Activated T-cell treated with anti-CD3 and anti-CD28 coated beads for 24 hours (primary cell): Measurements from ENCODE around the gene ATXN10.
"Not testable (repeated sequence)": the region's sequence is repeated elsewhere in the genome, so short reads cannot be mapped to it uniquely, and the experiment has no call there.

Source experiments
- DNase-seq: peaks from one replicate; pipeline ENCODE4 v3.0.0-alpha.2; 2020; ENCODE audit warnings: low read depth

Gene ATXN10

DNA sequence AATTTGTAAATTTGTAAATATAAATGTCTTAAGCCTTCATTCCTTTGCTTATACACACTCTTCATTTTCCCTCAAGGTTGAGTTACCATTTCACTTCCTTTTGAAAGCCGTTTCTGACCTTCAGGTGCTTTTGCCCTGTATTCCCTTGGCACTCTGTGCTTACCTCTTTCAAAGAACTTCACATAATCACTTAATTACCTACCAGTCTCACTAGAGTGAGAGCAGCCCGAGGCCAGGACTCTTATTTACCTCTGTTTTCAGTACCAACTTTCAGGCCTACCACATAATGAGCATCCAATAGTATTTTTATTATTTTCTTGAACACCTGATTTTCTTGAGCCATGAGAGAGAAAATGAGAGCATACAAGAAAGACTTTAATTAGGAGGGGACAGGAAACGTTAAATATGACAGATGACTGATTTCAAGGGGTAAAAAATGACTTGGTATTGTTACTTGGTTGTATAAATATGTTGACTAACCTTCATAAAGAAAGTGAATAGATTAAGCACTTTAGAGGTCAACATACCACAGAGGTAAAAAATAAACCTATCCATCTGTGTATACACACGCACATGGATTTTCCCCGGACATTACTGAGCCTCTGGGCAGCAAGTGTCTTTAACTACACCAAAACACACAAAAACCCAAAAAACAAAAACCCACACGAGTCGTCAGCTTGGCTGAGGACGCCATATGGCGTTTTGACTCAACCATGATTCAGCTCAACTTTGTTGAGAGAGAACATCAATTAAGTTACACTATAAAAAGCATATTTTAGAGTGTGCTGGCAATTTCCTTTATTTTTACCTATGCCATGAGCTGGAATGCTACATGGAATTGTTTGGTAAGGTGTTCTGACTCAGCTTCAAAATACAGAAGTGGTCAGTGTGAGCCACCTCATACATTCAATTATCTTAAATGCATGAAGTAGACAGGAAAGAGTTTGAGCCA, 7.6 kb downstream of the ATXN10 start:
- DNase-seq: no peak

DNA sequence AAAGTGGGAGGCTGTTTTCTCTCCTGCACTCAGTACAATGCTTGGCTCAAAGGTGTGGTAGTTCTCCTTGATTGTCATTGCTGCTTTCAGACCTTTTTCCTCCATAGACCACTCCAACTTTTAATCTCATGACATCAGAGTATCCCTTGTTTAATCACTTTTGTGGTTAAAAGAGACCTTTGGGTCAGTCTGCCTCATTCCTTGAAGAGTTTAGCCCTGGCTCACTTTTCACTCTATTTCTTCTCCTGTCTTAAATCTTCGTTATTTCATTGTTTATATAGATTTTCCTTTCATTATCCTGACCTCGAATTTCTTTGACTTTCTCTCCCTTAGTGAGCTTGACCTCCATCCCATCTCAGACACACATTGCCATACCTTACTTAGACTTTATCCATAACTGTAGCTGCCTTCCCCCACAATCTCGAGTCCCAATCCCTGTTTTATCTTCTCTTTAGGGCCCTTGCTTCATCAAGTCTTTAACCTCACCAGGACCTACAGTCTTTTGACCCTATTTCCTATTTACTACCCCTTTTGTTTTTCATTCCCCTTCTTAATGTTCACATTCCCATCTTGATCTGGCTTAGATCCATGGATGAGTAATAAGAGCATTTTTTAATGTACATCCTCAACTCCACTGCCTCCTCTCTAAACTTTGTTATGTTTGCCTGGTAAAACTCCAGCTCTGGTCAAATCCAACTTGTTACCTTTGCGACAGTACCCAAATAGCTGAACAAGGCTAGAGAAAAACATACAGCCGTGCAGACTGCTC, 9.5 kb downstream of the ATXN10 start:
- DNase-seq: no peak

DNA sequence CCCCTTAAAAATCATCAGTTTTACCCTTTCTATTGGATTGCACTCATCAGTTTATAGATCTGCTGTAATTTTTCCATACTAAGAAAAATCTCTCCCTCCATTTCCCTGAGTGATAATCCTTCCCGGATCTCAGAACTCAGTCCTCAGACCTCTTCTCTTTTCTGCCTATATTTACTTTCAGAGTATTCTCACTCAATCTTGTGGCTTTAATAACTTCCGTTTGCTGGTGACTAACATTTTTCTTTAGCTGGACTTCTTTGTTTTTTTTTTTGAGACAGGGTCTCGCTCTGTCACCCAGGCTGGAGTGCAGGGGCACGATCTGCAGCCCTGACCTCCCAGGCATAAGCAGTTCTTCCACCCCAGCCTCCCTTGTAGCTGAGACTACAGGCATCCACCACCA, 10.4 kb downstream of the ATXN10 start:
- no peak for DNase-seq

DNA sequence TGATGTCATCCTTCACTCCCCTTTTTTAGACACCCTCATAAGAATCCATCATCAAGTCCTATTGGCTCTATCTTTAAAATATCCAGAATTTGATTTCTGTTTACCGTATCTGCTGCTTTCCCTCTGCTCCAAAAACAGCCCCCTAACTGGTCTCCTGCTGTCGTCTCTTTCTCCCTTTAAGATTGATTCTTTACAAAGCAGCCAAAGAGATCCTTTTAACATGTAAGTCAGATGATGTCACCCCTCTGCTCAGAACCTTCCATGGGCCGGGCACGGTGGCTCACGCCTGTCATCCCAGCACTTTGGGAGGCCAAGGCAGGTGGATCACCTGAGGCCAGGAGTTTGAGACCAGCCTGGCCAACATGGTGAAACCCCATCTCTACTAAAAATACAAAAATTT, 11.1 kb downstream of the ATXN10 start:
- not testable (repeated sequence) for DNase-seq

DNA sequence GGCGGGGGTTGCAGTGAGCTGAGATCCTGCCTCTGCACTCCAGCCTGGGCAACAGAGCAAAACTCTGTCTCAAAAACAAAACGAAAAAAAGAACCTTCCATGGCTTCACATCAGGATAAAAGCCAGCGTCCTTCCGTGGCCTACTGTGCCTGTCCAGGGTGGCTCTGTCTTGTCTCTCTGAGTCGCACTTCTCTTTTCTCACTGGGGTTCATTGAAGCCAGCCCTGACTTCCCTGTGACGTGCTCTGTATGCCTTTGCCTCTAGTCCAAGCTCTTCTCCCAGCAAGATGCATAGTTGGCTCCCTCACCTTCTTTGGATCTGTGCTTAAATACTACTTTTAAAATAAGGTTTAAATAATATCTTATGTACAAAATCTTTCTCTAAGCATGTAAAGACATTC, 11.6 kb downstream of the ATXN10 start:
- DNase-seq: no peak

DNA sequence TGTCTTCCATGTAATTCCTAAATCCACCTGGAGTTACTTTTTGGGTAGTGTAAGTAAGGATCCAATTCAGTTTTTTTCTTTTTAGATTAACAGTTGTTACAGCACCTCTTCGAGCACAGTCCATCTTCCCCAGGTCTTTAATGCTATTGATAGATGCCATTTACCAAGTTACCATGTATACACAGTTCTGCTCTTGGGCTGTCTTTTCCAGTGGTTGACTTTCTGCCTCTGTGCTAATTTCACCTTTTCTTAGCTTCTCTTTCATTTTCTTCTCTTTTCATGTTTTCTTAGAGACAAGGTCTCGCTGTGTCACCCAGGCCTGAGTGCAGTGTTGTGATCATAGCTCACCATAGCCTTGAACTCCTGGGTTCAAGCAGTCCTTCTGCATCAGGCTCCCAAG, 12.0 kb downstream of the ATXN10 start:
- no peak for DNase-seq

DNA sequence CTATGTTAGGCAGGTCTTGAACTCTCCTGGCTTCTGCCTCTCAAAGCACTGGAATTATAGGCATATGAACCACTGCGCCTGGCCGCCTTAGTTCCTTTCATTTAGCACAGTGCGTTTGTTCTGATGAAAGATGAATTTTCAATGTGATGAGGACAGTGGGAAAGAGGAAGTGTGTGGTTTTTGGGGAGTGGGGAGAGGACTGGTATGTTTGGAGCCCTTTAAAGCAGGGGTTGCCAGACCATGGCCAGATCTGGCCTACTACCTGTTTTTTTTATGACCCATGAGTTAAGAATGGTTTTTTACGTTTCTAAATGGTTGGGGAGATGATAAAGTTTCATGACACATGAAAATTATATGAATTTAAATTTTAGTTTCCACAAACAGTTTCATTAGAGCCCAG, 12.5 kb downstream of the ATXN10 start:
- DNase-seq: no peak

DNA sequence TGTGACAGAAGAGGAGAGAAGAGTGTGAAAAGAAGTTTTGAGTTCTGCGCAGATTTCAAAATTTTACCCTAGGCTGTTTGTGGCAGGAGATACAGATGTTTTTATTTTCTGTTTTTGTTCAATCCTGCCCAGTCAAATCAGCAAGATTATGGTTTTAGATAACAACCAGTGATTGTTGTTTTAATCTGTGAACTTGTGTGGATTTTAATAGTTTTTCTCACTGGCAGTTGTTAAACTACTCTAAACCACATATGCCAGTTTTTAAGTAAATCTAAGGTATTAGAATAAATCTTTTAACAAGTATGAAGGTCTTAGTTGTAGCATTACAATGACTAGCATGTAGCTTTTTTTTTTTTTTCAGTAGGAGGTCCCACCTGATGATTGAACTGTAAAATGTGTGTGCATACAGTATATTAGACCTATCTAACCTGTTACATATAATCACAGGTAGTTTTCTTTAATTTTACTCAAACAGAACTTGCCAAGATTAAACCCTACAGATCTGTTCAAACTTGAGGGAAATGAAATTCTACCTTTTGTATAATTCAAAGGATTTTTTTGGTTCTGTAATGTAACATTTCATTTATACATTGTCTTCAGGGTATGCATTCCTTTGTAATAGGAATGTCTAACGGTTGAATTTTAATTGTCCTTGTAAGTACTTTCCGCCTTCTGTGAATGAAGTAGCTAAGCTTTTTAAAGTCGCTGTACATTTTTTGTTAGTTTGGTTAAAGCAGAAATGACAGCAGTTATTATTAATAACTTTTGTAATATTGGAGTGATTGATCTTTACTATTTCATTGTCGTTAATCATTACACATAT, 13.3 kb downstream of the ATXN10 start:
- DNase-seq: no peak

DNA sequence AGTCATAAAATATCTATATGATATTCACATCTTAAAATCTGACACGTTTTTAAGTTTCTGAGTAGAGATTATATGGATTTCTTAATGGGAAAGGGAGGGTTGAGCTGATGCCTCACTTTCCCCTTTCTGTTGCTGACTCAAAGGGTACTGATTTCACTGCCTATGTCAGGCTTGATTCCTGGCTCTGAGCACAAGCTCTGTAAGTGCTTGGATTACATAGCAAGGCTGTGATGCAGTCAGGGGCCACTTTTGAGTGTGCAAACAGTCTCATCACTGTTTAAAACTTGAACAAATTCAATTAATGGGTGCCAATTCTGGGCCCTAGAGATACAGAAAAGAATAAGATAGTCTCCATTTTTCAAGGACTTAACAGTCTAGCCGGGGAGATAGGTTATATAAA, 14.4 kb downstream of the ATXN10 start:
- no peak for DNase-seq

DNA sequence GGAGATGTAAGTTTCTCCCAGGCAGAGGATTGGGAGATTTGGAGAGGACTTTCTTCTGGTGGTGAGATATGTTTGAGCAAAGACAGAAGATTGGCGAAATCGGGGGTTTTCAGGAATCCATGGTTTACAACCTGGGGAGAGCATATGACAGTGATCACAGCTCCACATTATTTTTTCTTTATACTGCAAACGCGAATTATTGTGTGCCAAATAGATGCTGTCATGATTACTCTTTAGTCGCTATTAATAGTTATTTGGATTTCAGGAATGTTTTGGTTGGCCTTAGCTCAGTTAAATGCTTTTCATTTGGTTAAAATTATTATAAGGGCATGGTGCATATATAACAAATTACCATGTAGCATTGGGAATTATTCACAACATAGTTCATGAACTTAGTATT, 15.2 kb downstream of the ATXN10 start:
- no peak for DNase-seq

DNA sequence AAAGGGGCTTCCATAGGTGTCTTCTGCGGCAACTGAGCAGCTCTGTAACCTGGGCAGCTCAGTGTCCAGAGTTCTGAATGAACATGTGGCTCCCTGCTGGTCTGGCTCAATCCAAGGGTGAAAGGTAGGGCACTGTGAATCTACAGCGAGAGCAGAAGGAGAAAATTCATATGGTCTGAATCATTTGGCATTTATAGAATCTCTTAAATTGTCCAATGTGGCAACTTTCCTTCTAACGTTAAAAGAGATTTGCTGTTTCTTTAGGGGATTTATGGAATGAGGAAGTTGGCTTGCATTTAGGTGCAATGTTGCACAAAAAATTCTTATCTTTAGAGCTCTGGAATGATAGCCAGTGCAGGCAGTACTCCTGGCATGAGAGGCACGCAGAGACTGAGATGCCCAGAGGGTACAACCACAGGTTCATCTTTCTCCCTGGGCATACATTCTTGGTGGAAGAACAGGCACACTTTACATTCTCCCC, 17.0 kb downstream of the ATXN10 start:
- DNase-seq: no peak

DNA sequence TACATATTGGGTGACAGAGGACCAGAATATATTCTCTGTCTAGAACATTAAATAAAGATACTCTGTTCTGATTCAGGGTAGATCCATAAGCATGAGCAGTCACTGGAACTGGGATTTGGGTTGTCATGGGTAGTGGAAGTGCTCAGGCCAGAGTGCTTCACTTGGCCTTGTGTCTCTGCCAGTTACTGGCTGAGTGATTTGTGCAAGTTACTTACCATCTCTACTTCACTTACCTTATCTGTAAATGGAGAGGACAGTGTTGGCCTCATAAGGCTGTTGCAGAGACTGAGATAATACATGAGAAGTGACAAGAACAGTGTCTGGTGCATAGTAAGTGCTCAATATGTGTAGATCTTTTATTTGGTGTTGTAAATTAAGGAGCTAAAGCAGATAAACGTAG, 17.6 kb downstream of the ATXN10 start:
- no peak for DNase-seq

DNA sequence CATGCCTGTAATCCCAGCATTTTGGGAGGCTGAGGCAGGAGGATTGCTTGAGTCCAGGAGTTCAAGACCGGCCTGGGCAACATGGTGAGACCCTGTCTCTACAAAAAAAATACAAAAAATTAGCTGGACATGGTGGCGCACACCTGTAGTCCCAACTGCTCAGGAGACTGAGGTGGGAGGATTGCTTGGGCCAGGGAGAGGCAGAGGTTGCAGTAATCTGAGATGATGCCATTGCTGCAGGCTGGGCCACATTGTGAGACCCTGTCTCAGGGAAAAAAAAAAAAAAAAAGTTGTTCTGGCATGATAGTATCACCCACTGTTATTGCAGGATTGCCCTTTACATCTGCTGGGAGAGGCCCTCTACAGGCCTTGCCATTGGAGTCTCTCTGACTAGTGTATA, 18.4 kb downstream of the ATXN10 start:
- no peak for DNase-seq

DNA sequence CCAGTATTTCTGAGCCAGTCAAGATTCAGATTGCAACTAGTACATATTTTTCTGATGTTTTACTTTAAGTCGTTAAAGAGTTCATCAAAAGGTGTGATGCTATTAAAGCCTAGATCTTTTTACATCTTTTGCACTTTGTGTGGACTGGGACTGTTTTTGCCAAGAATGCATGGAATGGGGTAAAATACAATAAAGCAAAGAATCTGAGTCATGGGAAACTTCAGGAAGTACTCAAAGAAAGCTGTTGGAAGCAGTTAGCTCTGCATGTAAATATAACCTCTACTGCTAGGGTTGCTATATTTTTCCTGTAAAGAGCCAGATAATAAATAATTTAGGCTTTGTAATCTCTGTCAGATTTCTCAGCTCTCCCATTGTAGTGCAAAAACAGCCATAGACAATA, 20.9 kb downstream of the ATXN10 start:
- DNase-seq: no peak

DNA sequence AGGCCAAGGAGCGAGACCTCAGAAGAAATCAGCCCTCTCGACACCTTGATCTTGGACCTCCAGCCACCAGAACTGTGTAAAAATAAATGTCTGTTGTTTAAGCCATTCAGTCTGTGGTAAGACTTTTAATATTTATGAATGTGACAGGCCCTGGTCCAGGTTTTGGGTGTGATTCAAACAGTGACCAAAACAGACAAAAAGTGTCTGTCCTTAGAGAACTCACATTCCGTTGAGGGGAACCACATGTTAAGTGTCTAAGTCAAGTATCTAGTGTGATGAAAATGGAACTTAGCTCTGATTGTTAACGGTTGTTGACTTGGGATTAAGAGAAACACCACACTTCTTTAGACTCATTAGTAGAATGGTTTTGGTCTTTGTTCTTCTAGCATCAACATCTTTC, 22.2 kb downstream of the ATXN10 start:
- no peak for DNase-seq

DNA sequence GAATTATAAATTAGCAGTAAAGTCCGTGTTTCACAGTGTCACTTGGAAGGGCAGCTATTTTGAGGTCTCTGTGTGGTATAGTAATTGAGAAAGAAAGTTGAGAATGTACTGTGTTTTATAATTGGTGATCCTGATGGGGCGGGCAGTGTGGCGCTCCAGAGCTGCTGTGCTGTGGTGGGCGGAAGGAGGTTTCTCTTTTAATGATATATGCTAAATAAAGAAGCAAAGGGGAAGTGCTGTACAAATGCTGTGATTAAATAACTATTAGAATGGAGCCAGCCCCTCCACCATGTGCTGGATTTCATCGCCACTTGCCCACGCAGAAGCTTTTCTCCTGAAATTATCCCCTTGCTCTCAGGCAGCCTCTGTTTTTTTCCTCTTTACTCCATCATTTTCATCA, 24.6 kb downstream of the ATXN10 start:
- no peak for DNase-seq

DNA sequence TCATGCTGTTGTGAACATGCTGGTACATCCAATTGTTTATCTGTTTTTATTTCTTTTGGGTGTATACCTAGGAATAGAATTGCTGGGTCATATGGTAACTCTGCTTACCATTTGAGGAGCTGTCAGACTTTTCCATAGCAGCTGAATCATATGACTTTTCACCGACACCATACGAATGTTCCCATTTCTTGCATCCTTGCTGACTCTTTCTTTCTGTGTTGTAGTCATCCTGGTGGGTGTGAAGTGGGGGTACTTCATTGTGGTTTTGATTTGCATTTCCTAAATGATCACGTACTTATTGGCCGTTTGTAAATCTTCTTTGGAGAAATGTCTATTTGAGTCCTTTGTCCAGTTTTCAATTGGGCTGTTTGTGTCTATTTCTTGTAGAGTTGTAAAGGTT, 26.5 kb downstream of the ATXN10 start:
- no peak for DNase-seq

DNA sequence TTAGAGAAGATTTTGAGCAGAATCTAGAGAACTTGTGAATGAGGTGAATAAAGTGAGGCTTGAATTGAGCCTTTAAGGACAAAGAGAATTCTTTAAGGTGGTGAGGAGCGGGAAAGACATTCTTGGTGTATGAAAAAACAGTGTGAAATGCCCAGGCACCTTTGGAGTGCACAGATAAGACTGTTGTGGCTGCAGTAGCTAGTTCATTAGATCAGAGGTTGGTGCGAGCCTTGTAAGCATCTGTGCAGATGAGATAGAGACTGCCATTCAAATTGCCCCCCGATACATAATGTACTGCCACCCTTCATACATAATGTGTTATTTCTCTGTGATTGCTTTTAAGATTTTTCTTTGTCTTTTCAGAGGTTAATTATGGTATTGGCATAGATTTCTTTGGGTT, 31.3 kb downstream of the ATXN10 start:
- DNase-seq: no peak

DNA sequence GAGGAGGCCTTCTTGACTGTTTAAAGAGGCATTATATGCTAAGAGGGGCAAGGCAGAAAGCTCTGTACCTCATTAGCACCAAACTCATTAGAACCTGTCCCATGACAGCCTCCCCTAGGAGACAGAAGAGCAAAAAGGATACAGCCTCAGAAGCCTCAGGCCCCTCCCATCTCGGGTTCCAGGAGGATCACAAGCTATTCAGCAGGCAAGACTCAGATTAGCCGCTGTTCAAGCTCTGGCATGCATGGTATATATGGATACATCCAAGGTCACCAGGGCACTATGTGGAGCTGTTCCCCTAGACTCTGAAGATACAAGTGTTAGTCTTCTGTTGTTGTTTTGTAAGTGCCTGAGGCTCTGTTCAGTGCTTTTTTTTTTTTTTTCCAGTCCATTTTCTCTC, 32.1 kb downstream of the ATXN10 start:
- no peak for DNase-seq

DNA sequence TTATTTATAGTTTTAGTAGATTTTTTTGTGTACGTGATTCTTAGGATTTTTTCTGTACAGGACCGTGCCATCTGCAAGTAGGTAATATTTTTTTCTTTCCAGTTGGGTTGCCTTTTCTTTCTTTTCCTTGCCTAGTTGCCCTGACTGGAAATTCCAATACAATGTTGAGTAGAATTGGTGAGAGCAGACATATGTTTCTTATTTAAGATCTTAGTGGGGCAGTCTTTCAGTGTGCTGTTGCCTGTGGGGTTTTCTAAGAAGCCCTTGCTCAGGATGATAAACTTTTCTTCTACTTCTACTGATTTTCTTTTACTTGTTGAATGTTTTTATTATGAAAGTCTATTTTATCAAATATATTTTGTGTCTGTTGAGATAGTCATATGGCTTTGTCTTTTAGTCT, 33.0 kb downstream of the ATXN10 start:
- DNase-seq: no peak

DNA sequence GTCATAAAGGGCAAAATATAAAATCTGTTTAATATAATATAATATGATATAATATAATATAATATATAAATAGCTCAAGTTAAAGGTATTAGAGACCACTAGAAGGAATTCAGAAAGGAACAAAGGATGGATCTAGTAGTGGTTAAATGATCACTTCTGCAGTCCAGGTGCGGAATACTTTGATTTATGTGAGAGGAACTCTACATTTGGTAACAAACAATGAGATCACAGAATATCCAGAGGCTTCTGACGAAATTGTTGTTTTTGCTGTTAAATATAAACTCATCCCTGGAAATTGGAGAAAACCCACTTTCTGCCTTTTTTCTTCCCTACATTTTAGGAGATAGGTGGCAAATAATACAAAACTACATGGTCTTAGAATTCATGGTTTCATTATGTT, 36.0 kb downstream of the ATXN10 start:
- no peak for DNase-seq

DNA sequence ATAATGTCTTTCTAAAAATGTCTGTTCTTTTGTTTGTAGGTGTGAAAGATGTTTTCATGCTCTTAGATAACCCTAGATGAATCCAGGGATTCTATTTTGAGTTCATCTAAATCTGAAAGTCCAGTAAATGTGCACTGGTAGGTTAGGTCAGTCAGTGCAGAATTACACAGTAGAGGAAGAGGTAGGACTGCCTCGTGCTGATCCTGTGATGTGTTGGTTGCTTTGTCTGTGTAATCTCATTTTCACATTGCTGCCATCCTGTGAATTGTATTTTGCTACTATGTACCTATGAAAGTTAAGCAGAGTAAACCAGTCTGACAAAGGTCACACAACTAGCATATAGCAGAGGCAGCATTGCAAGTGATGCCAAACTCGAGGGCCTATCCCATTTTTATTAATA, 36.5 kb downstream of the ATXN10 start:
- no peak for DNase-seq
